Neural crest cell (in vitro differentiated cells): ENCODE measurements around the gene DOHH. TPM values are rescaled to one million over a fixed set of nuclear protein-coding genes. Genes with fewer than 3 reads are reported as not detected.

Experiments
- DNase-seq: peaks from one replicate; pipeline ENCODE4 v3.0.0; 2021; ENCODE audit warnings: low read depth, mixed read lengths, low spot score
- H3K27ac Mint-ChIP-seq: one replicate; pipeline ENCODE4 v1.8.0; 2021; ENCODE audit warnings: mild to moderate bottlenecking, mixed read lengths; ENCODE audit not compliant: unreplicated experiment
- H3K27me3 Mint-ChIP-seq: 2 replicates; pipeline ENCODE4 v1.8.0; 2021; ENCODE audit warnings: low read depth, mild to moderate bottlenecking, mixed read lengths
- H3K36me3 Mint-ChIP-seq: 2 replicates; pipeline ENCODE4 v1.8.0; 2021; ENCODE audit warnings: low read depth, mild to moderate bottlenecking, mixed read lengths
- H3K4me1 Mint-ChIP-seq: 2 replicates; pipeline ENCODE4 v1.8.0; 2021; ENCODE audit warnings: mixed read lengths
- H3K4me3 Mint-ChIP-seq: one replicate; pipeline ENCODE4 v1.8.0; 2021; ENCODE audit warnings: mild to moderate bottlenecking, mixed read lengths
- H3K9me3 Mint-ChIP-seq: 2 replicates; pipeline ENCODE4 v1.8.0; 2021; ENCODE audit warnings: mixed read lengths
- CTCF ChIP-seq: fragments of 200-600 bp; sonication (generic); conservative IDR thresholded peaks from 2 replicates; pipeline ENCODE4 v1.5.0; 2021; ENCODE audit warnings: antibody characterized with exemption, mild to moderate bottlenecking
- total RNA-seq: library from RNA; stranded (reverse); gene quantifications from 2 replicates; pipeline ENCODE4 v1.2.1, GENCODE V29; 2021

Gene DOHH
- total RNA-seq, 1 donor from 2014 or later: 12.8 TPM

- no peak for DNase-seq
- Mint-ChIP-seq H3K4me3 (peak overlapping the region; percentile 9), H3K36me3 (no peaks in the 10 kb centered on the region), H3K4me1 (no peaks in the 10 kb centered on the region), H3K9me3 (no peaks in the 10 kb centered on the region), H3K27me3 (peaks cover 4% of the 10 kb centered on the region), H3K27ac (no peak overlapping the region)
- no peak for TF ChIP-seq CTCF
These were observed 45.6 kb upstream of the DOHH start for GRCh38 chr19:3546119-3546518.

GRCh38 chr19:3545669-3546034 is 45.2 kb upstream of the DOHH start:
- DNase-seq: no peak
- Mint-ChIP-seq H3K27me3 (peaks cover 4% of the 10 kb centered on the region), H3K9me3 (no peaks in the 10 kb centered on the region), H3K36me3 (no peaks in the 10 kb centered on the region), H3K27ac (no peak overlapping the region), H3K4me1 (no peaks in the 10 kb centered on the region), H3K4me3 (peak overlapping the region; percentile 77)
- TF ChIP-seq CTCF: no peak

- H3K36me3 Mint-ChIP-seq: no peaks in the 10 kb centered on the region
- H3K4me1 Mint-ChIP-seq: no peaks in the 10 kb centered on the region
- no peak overlapping the region for H3K27ac Mint-ChIP-seq
- H3K9me3 Mint-ChIP-seq: no peaks in the 10 kb centered on the region
- H3K4me3 Mint-ChIP-seq: peak overlapping the region; percentile 77
- TF ChIP-seq CTCF: peak; percentile 92
- DNase-seq: peak; percentile 96
- H3K27me3 Mint-ChIP-seq: peaks cover 4% of the 10 kb centered on the region
These were observed 44.5 kb upstream of the DOHH start for GRCh38 chr19:3544742-3545668.

GRCh38 chr19:3544058-3544376 is 43.5 kb upstream of the DOHH start:
- no peak for DNase-seq
- TF ChIP-seq CTCF: no peak
- Mint-ChIP-seq H3K27me3 (peaks cover 4% of the 10 kb centered on the region), H3K36me3 (no peaks in the 10 kb centered on the region), H3K4me1 (no peaks in the 10 kb centered on the region), H3K27ac (no peak overlapping the region), H3K9me3 (no peaks in the 10 kb centered on the region), H3K4me3 (no peak overlapping the region)

- no peak overlapping the region for H3K27ac Mint-ChIP-seq
- no peaks in the 10 kb centered on the region for H3K9me3 Mint-ChIP-seq
- H3K4me1 Mint-ChIP-seq: no peaks in the 10 kb centered on the region
- H3K4me3 Mint-ChIP-seq: no peak overlapping the region
- DNase-seq: no peak
- no peak for TF ChIP-seq CTCF
- peaks cover 4% of the 10 kb centered on the region for H3K27me3 Mint-ChIP-seq
- H3K36me3 Mint-ChIP-seq: no peaks in the 10 kb centered on the region
These were observed 42.9 kb upstream of the DOHH start for GRCh38 chr19:3543150-3544057.
